Measurements from ENCODE around the gene CPN1. TPM values are rescaled to one million over a fixed set of nuclear protein-coding genes. Genes with fewer than 3 reads are reported as not detected.

The CPN1 gene
- total RNA-seq, 2 experiments from 2014 or later, result not detected

GRCh38 chr10:100065084-100065660 is 16.5 kb downstream of the CPN1 start:
- POLR2A ChIA-PET, result no interaction called here
- no peak overlapping the region for H3K4me3 Mint-ChIP-seq
- peaks cover 17% of the 10 kb centered on the region for H3K27me3 Mint-ChIP-seq
- ATAC-seq (ENCODE audit: low read depth) (no peak), DNase-seq (no peak)
- no peaks in the 10 kb centered on the region for H3K9me3 Mint-ChIP-seq
- H3K36me3 Mint-ChIP-seq, result no peaks in the 10 kb centered on the region
- H3K27ac Mint-ChIP-seq, result no peak overlapping the region
- H3K4me1 Mint-ChIP-seq, result no peaks in the 10 kb centered on the region

DNA sequence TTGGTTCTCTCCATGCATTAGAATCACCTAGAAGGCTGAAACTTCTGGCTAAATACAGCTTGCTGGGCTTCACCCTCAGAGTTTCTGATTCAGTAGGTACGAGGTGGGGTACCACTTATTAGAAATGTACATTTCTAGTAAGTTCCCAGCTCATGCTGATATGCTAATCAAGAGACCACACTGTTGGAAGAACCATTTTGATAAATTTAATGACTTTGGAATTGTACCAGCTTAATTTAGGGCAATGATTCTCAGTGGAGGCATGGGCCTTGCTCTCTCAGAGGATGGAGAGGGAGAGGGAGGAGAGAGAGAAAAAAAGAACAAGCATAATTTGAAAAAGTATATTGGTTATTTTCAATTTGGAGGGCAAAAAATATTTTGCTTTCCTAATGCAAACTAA is 20.3 kb downstream of the CPN1 start:
- no peaks in the 10 kb centered on the region for H3K36me3 Mint-ChIP-seq
- peaks cover 16% of the 10 kb centered on the region for H3K27me3 Mint-ChIP-seq
- POLR2A ChIA-PET, result no interaction called here
- no peaks in the 10 kb centered on the region for H3K9me3 Mint-ChIP-seq
- no peaks in the 10 kb centered on the region for H3K4me1 Mint-ChIP-seq
- no peak overlapping the region for H3K27ac Mint-ChIP-seq
- DNase-seq, result no peak
- ATAC-seq (ENCODE audit: low read depth), result no peak
- H3K4me3 Mint-ChIP-seq, result no peak overlapping the region

- ATAC-seq (ENCODE audit: low read depth), result no peak
- DNase-seq, result no peak
- POLR2A ChIA-PET, result no interaction called here
- Mint-ChIP-seq H3K4me1 (no peaks in the 10 kb centered on the region), H3K27me3 (peaks cover 28% of the 10 kb centered on the region), H3K9me3 (no peaks in the 10 kb centered on the region), H3K27ac (no peak overlapping the region), H3K4me3 (no peak overlapping the region), H3K36me3 (no peaks in the 10 kb centered on the region)
Observed at GRCh38 chr10:100057948-100058347, 23.7 kb downstream of the CPN1 start.

DNA sequence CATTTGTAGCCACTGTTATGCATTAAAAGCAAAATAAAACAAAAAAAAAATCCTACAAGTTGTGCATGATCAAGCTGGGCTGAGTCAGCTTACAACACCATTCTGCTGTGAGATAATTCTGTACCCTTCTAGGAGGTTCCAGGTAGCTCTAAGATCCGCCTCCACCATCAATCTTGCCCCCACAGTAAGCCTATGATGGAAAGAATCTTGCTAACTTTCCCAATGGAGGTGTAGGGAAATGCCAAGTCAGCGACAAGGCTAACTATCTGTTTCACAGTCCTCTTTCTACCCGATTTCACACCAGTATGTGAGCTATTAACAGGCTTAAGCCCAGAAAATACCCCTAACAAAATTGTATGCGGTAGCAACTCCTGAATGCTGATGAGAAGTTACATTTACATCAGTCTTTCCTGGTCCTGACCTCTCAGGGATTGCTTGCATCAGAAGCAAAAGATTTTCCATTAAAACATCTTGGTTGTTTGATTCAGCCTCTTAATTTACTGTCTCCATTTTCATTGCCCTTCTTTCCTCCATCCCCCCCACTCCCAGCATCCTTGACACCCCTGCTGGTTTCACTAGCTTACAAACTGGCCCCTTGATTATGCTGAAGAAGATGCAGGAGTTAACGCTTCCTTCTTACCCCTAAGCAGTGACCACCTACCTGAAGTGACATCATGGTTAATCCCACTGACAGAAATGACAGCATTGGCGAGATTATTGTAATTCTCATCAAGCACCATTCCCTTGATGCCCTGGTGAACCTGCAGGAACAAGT is 27.8 kb downstream of the CPN1 start:
- no peak overlapping the region for H3K27ac Mint-ChIP-seq
- no peaks in the 10 kb centered on the region for H3K4me1 Mint-ChIP-seq
- H3K4me3 Mint-ChIP-seq, result no peak overlapping the region
- no peaks in the 10 kb centered on the region for H3K36me3 Mint-ChIP-seq
- no peak for ATAC-seq (ENCODE audit: low read depth)
- POLR2A ChIA-PET, result no interaction called here
- H3K27me3 Mint-ChIP-seq, result peaks cover 21% of the 10 kb centered on the region
- no peak for DNase-seq
- H3K9me3 Mint-ChIP-seq, result no peaks in the 10 kb centered on the region

- Mint-ChIP-seq H3K4me1 (no peaks in the 10 kb centered on the region), H3K27me3 (peaks cover 15% of the 10 kb centered on the region), H3K9me3 (no peaks in the 10 kb centered on the region), H3K36me3 (no peaks in the 10 kb centered on the region), H3K27ac (no peak overlapping the region), H3K4me3 (no peak overlapping the region)
- DNase-seq (peak; percentile 83), ATAC-seq (ENCODE audit: low read depth) (peak; percentile 88)
- POLR2A ChIA-PET, result no interaction called here
Observed at GRCh38 chr10:100046021-100046486, 35.6 kb downstream of the CPN1 start.

DNA sequence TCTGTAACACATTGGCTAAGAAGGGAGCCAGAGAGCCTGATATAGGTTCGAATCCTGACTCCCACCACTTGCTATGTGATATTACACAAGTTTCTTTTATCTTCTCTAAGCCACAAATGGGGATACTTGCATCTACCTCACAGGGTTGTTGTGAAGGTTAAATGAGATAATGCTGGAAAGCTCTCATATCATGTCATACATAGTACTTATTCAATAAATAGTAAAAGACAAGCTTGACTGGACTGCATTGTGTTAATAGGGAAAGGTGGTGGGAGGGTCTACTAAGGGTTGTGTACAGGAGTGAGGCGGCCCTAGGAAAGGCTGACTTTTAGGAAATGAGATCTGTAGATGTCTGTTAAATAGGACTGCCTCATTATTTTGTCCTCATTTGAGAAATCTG is 36.1 kb downstream of the CPN1 start:
- H3K4me3 Mint-ChIP-seq, result no peak overlapping the region
- ATAC-seq (ENCODE audit: low read depth), result no peak
- H3K27me3 Mint-ChIP-seq, result peaks cover 15% of the 10 kb centered on the region
- H3K27ac Mint-ChIP-seq, result no peak overlapping the region
- DNase-seq, result no peak
- H3K4me1 Mint-ChIP-seq, result no peaks in the 10 kb centered on the region
- H3K9me3 Mint-ChIP-seq, result no peaks in the 10 kb centered on the region
- POLR2A ChIA-PET, result no interaction called here
- H3K36me3 Mint-ChIP-seq, result no peaks in the 10 kb centered on the region

DNA sequence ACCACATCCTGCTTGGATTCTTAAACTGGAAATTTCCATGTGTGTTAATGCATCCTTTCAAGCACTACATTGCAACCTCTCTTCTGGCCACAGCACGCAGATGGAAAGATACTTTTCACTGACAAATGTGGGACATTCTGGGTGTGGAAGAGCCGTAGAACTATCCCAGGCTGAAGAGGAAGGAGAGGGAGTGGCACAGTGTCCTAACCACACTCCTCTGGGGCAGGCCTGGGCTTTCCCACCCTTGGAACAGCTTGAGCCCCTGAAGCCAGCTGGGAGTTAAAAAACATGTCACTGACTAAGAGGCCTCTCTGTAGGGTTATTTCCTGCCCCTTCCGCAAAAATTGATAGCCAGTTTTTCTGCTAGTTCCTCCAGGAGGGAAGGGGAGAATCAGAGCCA is 37.9 kb downstream of the CPN1 start:
- H3K9me3 Mint-ChIP-seq, result no peaks in the 10 kb centered on the region
- no peak overlapping the region for H3K4me3 Mint-ChIP-seq
- no peaks in the 10 kb centered on the region for H3K36me3 Mint-ChIP-seq
- POLR2A ChIA-PET, result no interaction called here
- no peak for ATAC-seq (ENCODE audit: low read depth)
- no peak for DNase-seq
- peaks cover 18% of the 10 kb centered on the region for H3K27me3 Mint-ChIP-seq
- no peaks in the 10 kb centered on the region for H3K4me1 Mint-ChIP-seq
- H3K27ac Mint-ChIP-seq, result no peak overlapping the region

DNA sequence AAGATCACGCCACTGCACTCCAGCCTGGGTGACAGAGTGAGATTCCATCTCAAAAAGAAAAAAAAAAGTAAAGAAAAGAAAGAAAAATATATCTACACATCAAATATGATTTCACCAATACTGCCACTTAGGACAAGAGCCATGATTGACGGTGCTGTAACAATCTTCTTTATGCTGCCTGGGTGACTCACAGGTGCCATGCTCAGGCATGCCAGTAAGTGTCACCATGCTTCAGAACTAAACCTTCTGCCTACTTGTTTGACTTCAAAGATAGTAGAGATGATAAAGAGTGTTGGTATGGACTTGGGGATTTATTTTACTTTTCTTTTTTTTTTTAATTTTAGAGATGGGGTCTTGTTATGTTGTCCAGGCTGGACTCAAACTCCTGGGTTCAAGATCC is 38.3 kb downstream of the CPN1 start:
- H3K4me1 Mint-ChIP-seq, result no peaks in the 10 kb centered on the region
- no peak overlapping the region for H3K4me3 Mint-ChIP-seq
- H3K9me3 Mint-ChIP-seq, result no peaks in the 10 kb centered on the region
- H3K36me3 Mint-ChIP-seq, result no peaks in the 10 kb centered on the region
- POLR2A ChIA-PET, result no interaction called here
- peaks cover 21% of the 10 kb centered on the region for H3K27me3 Mint-ChIP-seq
- H3K27ac Mint-ChIP-seq, result no peak overlapping the region
- ATAC-seq (ENCODE audit: low read depth) (no peak), DNase-seq (no peak)

- peaks cover 19% of the 10 kb centered on the region for H3K27me3 Mint-ChIP-seq
- POLR2A ChIA-PET, result no interaction called here
- H3K4me3 Mint-ChIP-seq, result no peak overlapping the region
- no peaks in the 10 kb centered on the region for H3K36me3 Mint-ChIP-seq
- no peaks in the 10 kb centered on the region for H3K4me1 Mint-ChIP-seq
- ATAC-seq (ENCODE audit: low read depth) (no peak), DNase-seq (no peak)
- no peak overlapping the region for H3K27ac Mint-ChIP-seq
- no peaks in the 10 kb centered on the region for H3K9me3 Mint-ChIP-seq
Observed at GRCh38 chr10:100041306-100042002, 40.2 kb downstream of the CPN1 start.

GRCh38 chr10:100038561-100039071 is 43.1 kb downstream of the CPN1 start:
- Mint-ChIP-seq H3K27ac (no peak overlapping the region), H3K36me3 (no peaks in the 10 kb centered on the region), H3K4me1 (no peaks in the 10 kb centered on the region), H3K27me3 (peaks cover 23% of the 10 kb centered on the region), H3K9me3 (no peaks in the 10 kb centered on the region), H3K4me3 (no peak overlapping the region)
- DNase-seq (no peak), ATAC-seq (ENCODE audit: low read depth) (no peak)
- POLR2A ChIA-PET, result no interaction called here

DNA sequence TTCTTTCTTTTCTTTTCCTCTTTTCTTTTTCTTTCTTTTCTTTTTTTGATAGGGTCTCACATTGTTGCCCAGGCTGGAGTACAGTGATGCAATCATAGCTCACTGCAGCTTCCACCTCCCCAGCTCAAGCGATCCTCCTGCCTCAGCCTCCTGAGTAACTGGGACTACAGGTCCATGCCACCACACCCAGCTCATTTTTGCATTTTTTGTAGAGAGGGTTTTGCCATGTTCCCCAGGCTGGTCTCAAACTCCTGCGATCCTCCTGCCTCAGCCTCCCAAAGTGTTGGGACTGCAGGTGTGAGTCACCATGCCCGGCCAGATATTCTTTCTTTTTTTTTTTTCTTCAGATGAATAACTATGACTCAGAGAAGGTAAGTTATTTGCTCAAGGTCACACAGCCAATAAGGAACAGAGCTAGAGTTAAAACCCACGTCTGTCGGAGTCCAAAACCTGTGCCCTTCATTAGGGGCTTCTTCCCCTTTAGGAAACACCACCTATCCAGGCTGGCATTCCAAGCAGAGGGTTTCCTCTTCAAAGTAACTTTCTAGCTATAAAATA is 43.8 kb downstream of the CPN1 start:
- POLR2A ChIA-PET, result no interaction called here

GRCh38 chr10:100036850-100037249 is 44.8 kb downstream of the CPN1 start:
- H3K27ac Mint-ChIP-seq, result no peak overlapping the region
- DNase-seq (no peak), ATAC-seq (ENCODE audit: low read depth) (no peak)
- POLR2A ChIA-PET, result no interaction called here
- H3K27me3 Mint-ChIP-seq, result peaks cover 17% of the 10 kb centered on the region
- H3K4me3 Mint-ChIP-seq, result no peak overlapping the region
- no peaks in the 10 kb centered on the region for H3K36me3 Mint-ChIP-seq
- H3K9me3 Mint-ChIP-seq, result no peaks in the 10 kb centered on the region
- H3K4me1 Mint-ChIP-seq, result no peaks in the 10 kb centered on the region

More for the DNA sequence above, 43.8 kb downstream of the CPN1 start:
- Mint-ChIP-seq H3K4me3 (no peak overlapping the region), H3K4me1 (no peaks in the 10 kb centered on the region), H3K27ac (no peak overlapping the region), H3K9me3 (no peaks in the 10 kb centered on the region), H3K36me3 (no peaks in the 10 kb centered on the region), H3K27me3 (peaks cover 21% of the 10 kb centered on the region)
- no peak for ATAC-seq (ENCODE audit: low read depth)
- no peak for DNase-seq

DNA sequence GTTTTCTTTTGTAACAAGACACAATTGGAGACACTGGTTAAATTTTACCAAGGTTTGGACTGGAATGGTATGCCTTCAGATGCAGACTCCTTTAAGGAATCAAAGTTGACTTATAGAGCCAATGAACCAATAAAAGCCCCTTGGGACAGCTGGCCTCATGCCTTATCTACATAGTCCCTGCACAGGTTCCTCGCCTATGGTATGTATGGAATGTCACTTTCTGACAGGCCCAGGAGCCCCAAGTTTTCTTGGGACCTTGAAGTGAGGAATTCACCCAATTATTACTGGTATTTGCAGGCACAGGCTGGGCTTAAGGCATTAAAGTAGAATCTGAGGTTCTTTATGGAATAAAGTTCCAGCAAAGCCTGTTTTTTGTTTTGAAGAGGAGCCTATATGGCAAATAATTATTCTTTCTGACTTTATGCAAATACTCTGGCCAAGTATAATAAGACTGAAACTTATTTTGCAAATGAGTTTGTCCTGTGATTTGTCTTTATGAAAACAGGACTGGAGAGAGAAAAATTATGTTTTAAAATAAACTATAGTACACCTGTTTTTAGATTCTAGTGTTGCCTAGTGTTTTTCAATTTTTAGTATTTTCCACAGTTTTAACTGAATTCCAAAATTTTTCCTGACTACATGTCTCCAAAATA is 47.8 kb downstream of the CPN1 start:
- no peak for ATAC-seq (ENCODE audit: low read depth)
- peaks cover 13% of the 10 kb centered on the region for H3K27me3 Mint-ChIP-seq
- H3K27ac Mint-ChIP-seq, result no peak overlapping the region
- H3K9me3 Mint-ChIP-seq, result no peaks in the 10 kb centered on the region
- POLR2A ChIA-PET, result no interaction called here
- no peaks in the 10 kb centered on the region for H3K4me1 Mint-ChIP-seq
- H3K4me3 Mint-ChIP-seq, result no peak overlapping the region
- DNase-seq, result no peak
- H3K36me3 Mint-ChIP-seq, result no peaks in the 10 kb centered on the region

Data from activated naive CD8-positive, alpha-beta T cell treated with anti-CD3 and anti-CD28 coated beads, Interleukin-2, amount 10 ng/mL, durations not matched to agents 7 days and 5 days (primary cell).